ENCODE results near the gene CLSTN2. TPM values are rescaled to one million over a fixed set of nuclear protein-coding genes. Genes with fewer than 3 reads are reported as not detected.

The CLSTN2 gene
- total RNA-seq, 4 donors from 2014 or later: 3.7 to 9.5 (median 7.4) TPM

- no peaks in the 10 kb centered on the region for H3K9me3 ChIP-seq
- 79% methylated on average over 2 of the region's 2 CpGs for WGBS
- DNase-seq (ENCODE audit: extremely low spot score): peak; percentile 55
Observed at GRCh38 chr3:140164156-140164555, 229.2 kb downstream of the CLSTN2 start.

DNA sequence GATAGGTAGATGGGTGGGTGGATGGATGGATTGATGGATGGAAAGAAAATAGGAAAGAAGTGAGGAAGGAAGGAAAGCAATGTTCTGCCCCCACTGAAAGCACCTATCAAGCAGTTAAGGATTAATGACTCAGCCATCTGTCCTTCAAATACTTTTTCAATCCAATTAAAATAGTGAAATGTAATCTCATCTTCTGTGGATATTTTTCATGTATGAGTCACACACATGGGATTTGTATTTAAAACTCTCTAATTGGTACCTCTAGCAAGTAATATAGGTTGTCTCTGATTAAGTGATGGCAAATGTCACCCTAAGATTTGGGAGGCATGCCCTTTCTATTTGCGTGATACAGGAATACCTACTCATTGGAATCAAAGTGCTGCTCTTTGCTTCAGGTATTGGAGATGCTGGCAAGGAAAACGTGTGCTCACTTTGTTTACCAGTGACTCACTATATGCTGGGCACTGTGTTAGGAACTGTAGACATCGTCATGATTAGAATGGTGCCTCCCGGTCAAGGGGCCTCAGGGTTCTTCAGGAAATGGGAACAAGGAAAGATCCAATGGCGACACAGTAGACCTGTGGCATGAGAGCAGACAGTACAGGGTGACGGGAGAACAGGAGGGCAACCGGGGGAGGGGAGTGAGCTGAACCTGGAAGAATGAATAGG lies 230.1 kb downstream of the CLSTN2 start:
- intact Hi-C loops (cut with DNase I): no loop called here
- DNase-seq (ENCODE audit: extremely low spot score): peak; percentile 85

More at GRCh38 chr3:140164156-140164555, 229.2 kb downstream of the CLSTN2 start:
- Histone ChIP-seq H3K27ac (replicated peaks in 1 of 4) (no peak overlapping the region), H3K4me3 (no peak overlapping the region), H3K4me1 (no peaks in the 10 kb centered on the region), H3K36me3 (no peaks in the 10 kb centered on the region), H3K27me3 (no peaks in the 10 kb centered on the region)
- TF ChIP-seq, protein P1, sequence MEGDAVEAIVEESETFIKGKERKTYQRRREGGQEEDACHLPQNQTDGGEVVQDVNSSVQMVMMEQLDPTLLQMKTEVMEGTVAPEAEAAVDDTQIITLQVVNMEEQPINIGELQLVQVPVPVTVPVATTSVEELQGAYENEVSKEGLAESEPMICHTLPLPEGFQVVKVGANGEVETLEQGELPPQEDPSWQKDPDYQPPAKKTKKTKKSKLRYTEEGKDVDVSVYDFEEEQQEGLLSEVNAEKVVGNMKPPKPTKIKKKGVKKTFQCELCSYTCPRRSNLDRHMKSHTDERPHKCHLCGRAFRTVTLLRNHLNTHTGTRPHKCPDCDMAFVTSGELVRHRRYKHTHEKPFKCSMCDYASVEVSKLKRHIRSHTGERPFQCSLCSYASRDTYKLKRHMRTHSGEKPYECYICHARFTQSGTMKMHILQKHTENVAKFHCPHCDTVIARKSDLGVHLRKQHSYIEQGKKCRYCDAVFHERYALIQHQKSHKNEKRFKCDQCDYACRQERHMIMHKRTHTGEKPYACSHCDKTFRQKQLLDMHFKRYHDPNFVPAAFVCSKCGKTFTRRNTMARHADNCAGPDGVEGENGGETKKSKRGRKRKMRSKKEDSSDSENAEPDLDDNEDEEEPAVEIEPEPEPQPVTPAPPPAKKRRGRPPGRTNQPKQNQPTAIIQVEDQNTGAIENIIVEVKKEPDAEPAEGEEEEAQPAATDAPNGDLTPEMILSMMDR (IDR thresholded peaks at IDR 0.05): no peak
- TF ChIP-seq POLR2AphosphoS5 (IDR thresholded peaks at IDR 0.05) (no peak), EP300 (IDR thresholded peaks at IDR 0.05) (no peak), POLR2A (IDR thresholded peaks at IDR 0.05; ENCODE audit: low read depth) (no peak)
- intact Hi-C loops (cut with DNase I): no loop called here

DNA sequence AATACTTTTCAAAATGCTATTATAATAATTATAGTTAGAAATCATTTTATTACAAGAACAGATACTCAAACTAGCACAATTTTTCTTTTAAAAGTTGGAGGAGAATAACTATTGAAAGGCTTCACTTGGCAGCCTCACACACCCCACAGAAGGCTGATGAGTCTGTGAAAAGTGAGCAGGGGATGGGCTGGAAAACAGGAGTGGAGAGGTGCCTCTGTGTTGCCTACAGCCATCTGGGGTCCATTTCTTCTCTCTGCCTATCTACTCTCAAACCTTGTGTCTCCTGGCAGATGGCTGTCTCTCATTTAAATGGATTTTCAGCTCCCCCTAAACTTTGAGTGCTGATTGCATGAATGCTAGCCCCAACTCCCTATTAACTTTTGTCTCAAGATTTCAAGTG lies 230.8 kb downstream of the CLSTN2 start:
- H3K27ac ChIP-seq (replicated peaks in 1 of 4): no peak overlapping the region
- H3K4me3 ChIP-seq: no peak overlapping the region
- no peaks in the 10 kb centered on the region for H3K27me3 ChIP-seq
- intact Hi-C loops (cut with DNase I): no loop called here
- peak; percentile 64 for DNase-seq (ENCODE audit: extremely low spot score)
- H3K4me1 ChIP-seq: no peaks in the 10 kb centered on the region
- TF ChIP-seq POLR2A (IDR thresholded peaks at IDR 0.05; ENCODE audit: low read depth) (no peak), POLR2AphosphoS5 (IDR thresholded peaks at IDR 0.05) (no peak), EP300 (IDR thresholded peaks at IDR 0.05) (no peak)
- TF ChIP-seq, protein P1 (IDR thresholded peaks at IDR 0.05): no peak
- H3K9me3 ChIP-seq: no peaks in the 10 kb centered on the region
- H3K36me3 ChIP-seq: no peaks in the 10 kb centered on the region

More for the DNA sequence above, 230.1 kb downstream of the CLSTN2 start:
- TF ChIP-seq POLR2AphosphoS5 (IDR thresholded peaks at IDR 0.05) (no peak), EP300 (IDR thresholded peaks at IDR 0.05) (no peak), POLR2A (IDR thresholded peaks at IDR 0.05; ENCODE audit: low read depth) (no peak)
- TF ChIP-seq, protein P1 (IDR thresholded peaks at IDR 0.05): no peak
- 84% methylated on average over 7 of the region's 7 CpGs for WGBS
- Histone ChIP-seq H3K4me1 (no peaks in the 10 kb centered on the region), H3K27ac (replicated peaks in 1 of 4) (no peak overlapping the region), H3K36me3 (no peaks in the 10 kb centered on the region), H3K4me3 (no peak overlapping the region), H3K9me3 (no peaks in the 10 kb centered on the region), H3K27me3 (no peaks in the 10 kb centered on the region)

GRCh38 chr3:140166861-140167599 lies 232.0 kb downstream of the CLSTN2 start:
- DNase-seq (ENCODE audit: extremely low spot score): peak; percentile 37
- Histone ChIP-seq H3K27ac (replicated peaks in 1 of 4) (no peak overlapping the region), H3K27me3 (no peaks in the 10 kb centered on the region), H3K4me3 (no peak overlapping the region), H3K4me1 (no peaks in the 10 kb centered on the region), H3K36me3 (no peaks in the 10 kb centered on the region), H3K9me3 (no peaks in the 10 kb centered on the region)
- 66% methylated on average over 4 of the region's 5 CpGs for WGBS
- TF ChIP-seq EP300 (IDR thresholded peaks at IDR 0.05) (no peak), POLR2A (IDR thresholded peaks at IDR 0.05; ENCODE audit: low read depth) (no peak), POLR2AphosphoS5 (IDR thresholded peaks at IDR 0.05) (no peak)
- TF ChIP-seq, protein P1 (IDR thresholded peaks at IDR 0.05): no peak
- intact Hi-C loops (cut with DNase I): no loop called here

Measured in esophagus muscularis mucosa (tissue), 4 donors.